HG03039 (cell line): ENCODE measurements around the gene XPO4.

Source experiments
- ATAC-seq: cut with Tn5 transposase; IDR thresholded peaks from one replicate; pipeline ENCODE4 v1.9.1; 2021; ENCODE audit warnings: mild to moderate bottlenecking, moderate library complexity; ENCODE audit not compliant: unreplicated experiment

XPO4 gene

GRCh38 chr13:20831254-20831653 is 71.3 kb downstream of the XPO4 start:
- ATAC-seq = no peak

GRCh38 chr13:20828539-20829364 is 73.8 kb downstream of the XPO4 start:
- peak; percentile 54 for ATAC-seq

- ATAC-seq = no peak
Observed at GRCh38 chr13:20826843-20827560, 75.5 kb downstream of the XPO4 start.

GRCh38 chr13:20826301-20826700 is 76.2 kb downstream of the XPO4 start:
- no peak for ATAC-seq

- ATAC-seq = no peak
Observed at GRCh38 chr13:20825477-20825875, 77.1 kb downstream of the XPO4 start.

- no peak for ATAC-seq
Observed at GRCh38 chr13:20824762-20825476, 77.6 kb downstream of the XPO4 start.

GRCh38 chr13:20823071-20823470 is 79.5 kb downstream of the XPO4 start:
- no peak for ATAC-seq

- ATAC-seq = no peak
Observed at GRCh38 chr13:20822406-20822805, 80.1 kb downstream of the XPO4 start.

GRCh38 chr13:20819715-20820114 is 82.8 kb downstream of the XPO4 start:
- no peak for ATAC-seq

GRCh38 chr13:20815464-20815863 is 87.1 kb downstream of the XPO4 start:
- ATAC-seq = no peak

GRCh38 chr13:20814224-20814910 is 88.2 kb downstream of the XPO4 start:
- no peak for ATAC-seq

- no peak for ATAC-seq
Observed at GRCh38 chr13:20812890-20813289, 89.7 kb downstream of the XPO4 start.

GRCh38 chr13:20810808-20811207 is 91.7 kb downstream of the XPO4 start:
- ATAC-seq = no peak

- no peak for ATAC-seq
Observed at GRCh38 chr13:20808874-20809273, 93.7 kb downstream of the XPO4 start.

GRCh38 chr13:20803180-20803965 is 99.2 kb downstream of the XPO4 start:
- no peak for ATAC-seq

GRCh38 chr13:20801707-20802106 is 100.8 kb downstream of the XPO4 start:
- ATAC-seq = no peak

- ATAC-seq = no peak
Observed at GRCh38 chr13:20799726-20800416, 102.7 kb downstream of the XPO4 start.

GRCh38 chr13:20798027-20798426 is 104.5 kb downstream of the XPO4 start:
- no peak for ATAC-seq

- no peak for ATAC-seq
Observed at GRCh38 chr13:20796791-20797508, 105.6 kb downstream of the XPO4 start.
